Transverse colon (tissue), 4 donors: ENCODE results near the gene PLTP. TPM values are rescaled to one million over a fixed set of nuclear protein-coding genes. Genes with fewer than 3 reads are reported as not detected.
A peak's percentile ranks its signal among the peaks of the same experiment; 100 is the strongest.

Source experiments
- DNase-seq: peaks from one replicate; pipeline ENCODE4 v3.0.0-alpha.2; 2019
- H3K27ac ChIP-seq, 4 donors: fragments of 200-600 bp; sonication (generic); 2 replicates each; pipeline ENCODE4 v1.5.1; 2016 to 2018; ENCODE audit warnings: inconsistent platforms in 4 of 4
- H3K27me3 ChIP-seq: fragments of 200-600 bp; sonication (generic); 2 replicates; pipeline ENCODE4 v1.5.1; 2017; ENCODE audit warnings: inconsistent platforms
- H3K36me3 ChIP-seq, 4 donors: fragments of 200-600 bp; sonication (generic); 2 replicates each; pipeline ENCODE4 v1.5.1; 2017 to 2019; ENCODE audit warnings: inconsistent platforms in 4 of 4
- H3K4me1 ChIP-seq, 4 donors: fragments of 200-600 bp; sonication (generic); 2 replicates each; pipeline ENCODE4 v1.5.1; 2017 to 2020; ENCODE audit warnings: inconsistent platforms in 4 of 4
- H3K4me3 ChIP-seq, 4 donors: fragments of 200-600 bp; sonication (generic); 1 replicate in 1 of 4; 2 replicates in 3 of 4; pipeline versions ENCODE4 v1.5.1 to v1.6.1; 2017 to 2019; ENCODE audit warnings: inconsistent platforms in 4 of 4
- H3K9me3 ChIP-seq, 2 donors: fragments of 200-600 bp; sonication (generic); 2 replicates each; pipeline ENCODE4 v1.5.1; 2017 to 2019; ENCODE audit warnings: inconsistent platforms in 2 of 2
- CTCF ChIP-seq, 5 experiments: fragments of 200-600 bp in 3 of 5; fragments of 450-650 bp in 2 of 5; sonication (generic) in 3 of 5; IDR thresholded peaks; 1 replicate in 2 of 5; 2 replicates in 3 of 5; pipeline ENCODE4 v1.5.1; 2016 to 2017; ENCODE audit warnings: antibody characterized with exemption in 5 of 5, inconsistent platforms in 3 of 5, mild to moderate bottlenecking in 2 of 5, moderate library complexity in 1 of 5
- EP300 ChIP-seq: sonication (generic); formaldehyde crosslinking; IDR thresholded peaks from one replicate; pipeline ENCODE4 v1.6.1; 2017; ENCODE audit warnings: antibody characterized with exemption, low read depth
- POLR2A ChIP-seq: fragments of 450-650 bp; IDR thresholded peaks from one replicate; pipeline ENCODE4 v1.6.1; 2016; ENCODE audit warnings: antibody characterized with exemption, mild to moderate bottlenecking, moderate library complexity
- POLR2AphosphoS5 ChIP-seq, 3 donors: sonication (generic); formaldehyde crosslinking; IDR thresholded peaks; one replicate each; pipeline ENCODE4 v1.6.1; 2016; ENCODE audit warnings: antibody characterized with exemption in 3 of 3
- WGBS, 2 donors: methylation state at CpG; one replicate each; pipeline ENCODE4 v1.1.5; 2018; ENCODE audit warnings: low coverage in 1 of 2; 5-methylcytosine and 5-hydroxymethylcytosine counted together
- in situ Hi-C, 4 donors: fragments of 200-750 bp; cut with MboI; loops; one replicate each; pipeline versions ENCODE4 v1.15.0 to v1.15.1; 2017; ENCODE audit warnings: low sequenced_read_pairs in 3 of 4, low pct_ligation_motif_present in 1 of 4, low pct_unique_long_range_greater_than_20kb in 1 of 4
- intact Hi-C: fragments of 100-400 bp; cut with DNase I; formaldehyde crosslinking; loops from one replicate; pipeline ENCODE4 v1.15.1; 2023; ENCODE audit warnings: low total_unique reads
- total RNA-seq, 4 donors: library from RNA; depleted of rRNA; stranded (reverse); fragments of >200 nt; gene quantifications; one replicate each; pipeline ENCODE4 v1.1.0, GENCODE V29; 2016

The PLTP gene
- total RNA-seq, 4 donors from 2014 or later: 17.7 to 79.9 (median 59.9) TPM

GRCh38 chr20:45896641-45897161 is 15.3 kb downstream of the PLTP start:
- in situ Hi-C loops (no loop called here), intact Hi-C loops (loop anchor here (10.0 kb wide), 1 partner anchor 102 kb away; the partner anchor contains the start of genes DNTTIP1 and WFDC3)
- H3K27ac ChIP-seq: no peak overlapping the region
- no peak overlapping the region for H3K4me3 ChIP-seq
- H3K36me3 ChIP-seq: peaks cover 0 to 37% (median 6%) of the 10 kb centered on the region in 4 donors
- no peaks in the 10 kb centered on the region for H3K27me3 ChIP-seq
- no peaks in the 10 kb centered on the region for H3K9me3 ChIP-seq
- H3K4me1 ChIP-seq: peaks cover 14 to 21% (median 20%) of the 10 kb centered on the region in 4 donors
- DNase-seq: no peak
- TF ChIP-seq POLR2AphosphoS5 (IDR thresholded peaks at IDR 0.05): no peak
- no peak for TF ChIP-seq POLR2A
- no peak for TF ChIP-seq CTCF (IDR thresholded peaks at IDR 0.05)
- TF ChIP-seq EP300: no peak
- WGBS, 2 donors: 86% methylated on average over 14 of the region's 14 CpGs; no CpG with 5 or more reads in 1 of the 2 donors

GRCh38 chr20:45894797-45895196 is 17.2 kb downstream of the PLTP start:
- Histone ChIP-seq H3K4me1 (peaks cover 15 to 31% (median 29%) of the 10 kb centered on the region in 4 donors), H3K27me3 (no peaks in the 10 kb centered on the region), H3K9me3 (no peaks in the 10 kb centered on the region), H3K4me3 (no peak overlapping the region), H3K27ac (no peak overlapping the region), H3K36me3 (peaks cover 0 to 37% (median 6%) of the 10 kb centered on the region in 4 donors)
- in situ Hi-C loops: no loop called here
- WGBS, 2 donors: 74% methylated on average over 10 of the region's 12 CpGs; no CpG with 5 or more reads in 1 of the 2 donors
- intact Hi-C loops: loop anchor here (10.0 kb wide), 1 partner anchor 100 kb away; the partner anchor contains the start of genes DNTTIP1 and WFDC3
- TF ChIP-seq EP300: no peak
- DNase-seq: no peak

DNA sequence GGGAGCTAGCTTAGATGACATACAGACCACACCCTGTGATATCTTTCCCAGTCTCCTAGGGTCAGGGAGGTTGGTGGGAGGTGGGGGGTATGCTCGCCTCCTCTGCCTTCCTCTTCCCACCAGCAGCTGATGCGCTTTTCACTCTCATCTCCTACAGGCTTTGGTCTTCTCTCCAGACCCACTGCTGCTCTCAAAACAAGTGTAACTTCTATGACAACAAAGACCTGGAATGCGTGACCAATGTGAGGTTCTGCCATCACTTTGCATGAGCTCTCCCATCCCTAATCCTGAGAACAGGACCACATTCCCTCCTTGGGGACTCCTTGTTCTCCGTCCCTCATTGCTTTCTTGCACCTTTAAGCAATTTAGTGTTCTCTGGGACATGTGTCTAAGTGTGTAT is 18.1 kb downstream of the PLTP start:
- in situ Hi-C loops (no loop called here), intact Hi-C loops (loop anchor here (10.0 kb wide), 1 partner anchor 99 kb away; the partner anchor contains the start of genes DNTTIP1 and WFDC3)
- no peak for TF ChIP-seq POLR2A
- no peak for TF ChIP-seq POLR2AphosphoS5 (IDR thresholded peaks at IDR 0.05)
- no peak for TF ChIP-seq EP300
- no peak for TF ChIP-seq CTCF (IDR thresholded peaks at IDR 0.05)
- Histone ChIP-seq H3K36me3 (peaks cover 0 to 37% (median 6%) of the 10 kb centered on the region in 4 donors), H3K4me1 (peaks cover 15 to 40% (median 32%) of the 10 kb centered on the region in 4 donors), H3K27me3 (no peaks in the 10 kb centered on the region), H3K9me3 (no peaks in the 10 kb centered on the region), H3K27ac (peak overlapping the region in 3 of 4 donors; percentile 87 to 89 (median 88)), H3K4me3 (no peak overlapping the region)
- no peak for DNase-seq
- WGBS, 2 donors: 92 to 95% methylated on average over 4 of the region's 4 CpGs

DNA sequence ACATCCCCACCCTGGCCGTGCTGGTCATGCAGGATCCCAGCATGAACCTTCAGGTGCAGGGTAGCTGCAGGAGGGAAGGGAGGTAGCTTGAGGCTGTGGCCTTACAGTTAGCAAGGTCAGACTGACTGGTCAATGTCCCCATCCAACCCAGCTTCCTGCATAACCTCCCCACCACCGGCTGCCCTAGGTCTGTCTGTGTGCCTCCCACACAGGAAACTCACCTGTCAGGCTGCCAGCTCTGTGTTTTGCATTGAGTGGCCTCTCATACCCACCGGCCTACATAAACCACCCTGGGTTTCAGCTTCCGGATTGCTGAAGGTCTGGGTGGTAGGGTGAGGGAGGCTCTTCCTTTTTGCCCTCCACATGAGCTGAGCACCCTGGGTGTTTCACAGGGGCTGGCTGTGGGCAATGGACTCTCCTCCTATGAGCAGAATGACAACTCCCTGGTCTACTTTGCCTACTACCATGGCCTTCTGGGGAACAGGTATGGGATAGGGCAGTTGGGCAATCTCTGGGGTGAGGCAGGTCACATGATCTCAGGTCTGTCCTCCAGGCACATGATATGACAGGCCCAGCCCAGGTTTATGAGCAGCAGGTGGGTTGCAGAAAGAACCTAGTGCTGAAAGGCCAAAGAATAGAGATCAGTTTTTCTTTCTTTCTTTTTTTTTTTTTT is 19.0 kb downstream of the PLTP start:
- TF ChIP-seq POLR2AphosphoS5 (IDR thresholded peaks at IDR 0.05) (peak in 1 of 3 donors; percentile 54), CTCF (IDR thresholded peaks at IDR 0.05) (no peak), EP300 (no peak), POLR2A (peak; percentile 34)
- Histone ChIP-seq H3K27ac (peak overlapping the region; percentile 87 to 90 (median 88)), H3K27me3 (no peaks in the 10 kb centered on the region), H3K36me3 (peaks cover 0 to 31% (median 6%) of the 10 kb centered on the region in 4 donors), H3K9me3 (no peaks in the 10 kb centered on the region), H3K4me1 (peaks cover 15 to 41% (median 32%) of the 10 kb centered on the region in 4 donors), H3K4me3 (peak overlapping the region in 1 of 4 donors; percentile 84)
- intact Hi-C loops (loop anchor here (10.0 kb wide), 1 partner anchor 98 kb away; the partner anchor contains the start of genes DNTTIP1 and WFDC3), in situ Hi-C loops (no loop called here)
- DNase-seq: peak; percentile 70
- WGBS, 2 donors: 53% methylated on average over 4 of the region's 4 CpGs; no CpG with 5 or more reads in 1 of the 2 donors
